NCI-H1092 treated with DMSO at 0.1 percent for 48 hours (cell line): ENCODE data around the gene NAA35.
"Not testable (repeated sequence)": the region's sequence is repeated elsewhere in the genome, so short reads cannot be mapped to it uniquely, and the experiment has no call there.

ENCODE experiments used
- DNase-seq: peaks from one replicate; lab custom pipeline; 2025; lab: John Stamatoyannopoulos, UW

Gene NAA35

GRCh38 chr9:85940832-85941621, at the start of gene NAA35:
TSS of gene NAA35 (plus strand) at chr9:85941146. CDS start at chr9:85942160, 1,014 bp downstream.
- DNase-seq = peak; percentile 98

- no peak for DNase-seq
Observed at GRCh38 chr9:85892401-85892800, 48.5 kb upstream of the NAA35 start.

- DNase-seq = no peak
Observed at GRCh38 chr9:85895685-85896084, 45.3 kb upstream of the NAA35 start.

GRCh38 chr9:85897848-85898247, 43.1 kb upstream of the NAA35 start:
- no peak for DNase-seq

- DNase-seq = no peak
Observed at GRCh38 chr9:85898332-85898731, 42.6 kb upstream of the NAA35 start.

GRCh38 chr9:85899388-85899787, 41.6 kb upstream of the NAA35 start:
- no peak for DNase-seq

- DNase-seq = no peak
Observed at GRCh38 chr9:85900504-85901201, 40.3 kb upstream of the NAA35 start.

GRCh38 chr9:85904975-85905374, 36.0 kb upstream of the NAA35 start:
- no peak for DNase-seq

GRCh38 chr9:85905957-85906356, 35.0 kb upstream of the NAA35 start:
- DNase-seq = no peak

GRCh38 chr9:85909390-85909789, 31.6 kb upstream of the NAA35 start:
- no peak for DNase-seq

- DNase-seq = no peak
Observed at GRCh38 chr9:85914108-85914507, 26.8 kb upstream of the NAA35 start.

- DNase-seq = no peak
Observed at GRCh38 chr9:85917756-85918155, 23.2 kb upstream of the NAA35 start.

GRCh38 chr9:85925493-85925892, 15.5 kb upstream of the NAA35 start:
- DNase-seq = no peak

GRCh38 chr9:85927076-85927475, 13.9 kb upstream of the NAA35 start:
- no peak for DNase-seq

GRCh38 chr9:85931495-85931894, 9.5 kb upstream of the NAA35 start:
- DNase-seq = no peak

- DNase-seq = not testable (repeated sequence)
Observed at GRCh38 chr9:85935950-85936349, 5.0 kb upstream of the NAA35 start.

GRCh38 chr9:85940275-85940831, 593 bp upstream of the NAA35 start:
- DNase-seq = peak; percentile 53

- DNase-seq = no peak
Observed at GRCh38 chr9:85941622-85941940, 635 bp downstream of the NAA35 start.

GRCh38 chr9:85941966-85942912, 1.3 kb downstream of the NAA35 start:
- DNase-seq = no peak

- DNase-seq = no peak
Observed at GRCh38 chr9:85942913-85943709, 2.2 kb downstream of the NAA35 start.

GRCh38 chr9:85943757-85944430, 2.9 kb downstream of the NAA35 start:
- no peak for DNase-seq
